Right lobe of liver (tissue), 4 donors: Measurements from ENCODE around the gene NAXD.

Source experiments
- CTCF ChIP-seq, 4 donors: fragments of 200-600 bp in 3 of 4; fragments of 450-650 bp in 1 of 4; IDR thresholded peaks; one replicate each; pipeline versions ENCODE4 v1.5.1 to v1.8.0; 2016 to 2022; ENCODE audit warnings: antibody characterized with exemption in 4 of 4, mild to moderate bottlenecking in 2 of 4
- POLR2A ChIP-seq: fragments of 450-650 bp; IDR thresholded peaks from one replicate; pipeline ENCODE4 v1.6.1; 2017; ENCODE audit warnings: antibody characterized with exemption, mild to moderate bottlenecking
- donor health status: DM: no; HTN: no; CAD: no.
- donor health status: DM: no; HTN: no; CAD: no.
- donor health status: DM: no; HTN: yes; CAD: no.

DNA sequence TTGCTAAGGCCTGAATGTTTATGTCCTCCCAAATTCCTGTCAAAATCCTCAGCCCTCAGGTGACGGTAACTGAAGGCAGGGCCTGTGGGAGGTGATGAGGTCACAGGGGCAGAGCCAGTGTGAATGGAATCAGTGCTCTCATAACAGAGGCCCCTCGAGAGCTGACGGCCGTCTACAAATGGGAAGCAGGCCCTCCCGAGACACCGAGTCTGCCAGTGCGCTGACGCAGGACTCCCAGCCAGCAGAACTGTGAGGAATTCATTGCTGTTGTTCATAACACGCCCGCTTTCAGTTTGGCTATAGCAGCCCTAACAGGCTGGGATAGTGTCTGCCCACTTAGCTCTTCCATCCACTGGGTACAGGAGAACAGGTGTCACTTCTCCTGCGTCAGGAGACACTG lies 49.3 kb downstream of the NAXD start:
- no peak for TF ChIP-seq CTCF (IDR thresholded peaks at IDR 0.05)
- TF ChIP-seq POLR2A = no peak
